Natural killer cell (primary cell): Measurements from ENCODE around the gene SNED1. TPM values are rescaled to one million over a fixed set of nuclear protein-coding genes. Genes with fewer than 3 reads are reported as not detected.

Experiments
- ATAC-seq, 3 donors: fragments of 150-1000 bp in 2 of 3; fragments of 200-7000 bp in 1 of 3; cut with Tn5 transposase; 1 replicate in 1 of 3; 2 replicates in 2 of 3; pipeline ENCODE4 v1.10.0; 2021; ENCODE audit warnings: mild to moderate bottlenecking in 2 of 3, moderate library complexity in 2 of 3
- DNase-seq, 2 donors: peaks; one replicate each; pipeline versions ENCODE4 v3.0.0 to v3.0.0-alpha.2; 2013 to 2021; ENCODE audit warnings: mixed read lengths in 1 of 2
- H3K27ac ChIP-seq: one replicate; pipeline ENCODE4 v1.5.1; 2013; ENCODE audit warnings: mild to moderate bottlenecking, low read length
- H3K27me3 ChIP-seq: one replicate; pipeline ENCODE4 v1.6.1; 2013; ENCODE audit warnings: low read length; ENCODE audit not compliant: control insufficient read depth, insufficient read depth
- H3K36me3 ChIP-seq: one replicate; pipeline ENCODE4 v1.6.1; 2013; ENCODE audit warnings: low read length; ENCODE audit not compliant: control insufficient read depth, insufficient read depth
- H3K4me1 ChIP-seq: one replicate; pipeline ENCODE4 v1.6.1; 2013; ENCODE audit warnings: low read length; ENCODE audit not compliant: control insufficient read depth, insufficient read depth
- H3K4me3 ChIP-seq: one replicate; pipeline ENCODE4 v1.5.1; 2013; ENCODE audit warnings: low read length
- H3K9me3 ChIP-seq: one replicate; pipeline ENCODE4 v1.6.1; 2013; ENCODE audit warnings: low read length; ENCODE audit not compliant: control insufficient read depth, insufficient read depth
- H3K27ac Mint-ChIP-seq, 2 donors: one replicate each; pipeline ENCODE4 v1.8.0; 2022; ENCODE audit warnings: mild to moderate bottlenecking in 2 of 2, mixed read lengths in 2 of 2, moderate library complexity in 1 of 2
- H3K27me3 Mint-ChIP-seq, 2 donors: one replicate each; pipeline ENCODE4 v1.8.0; 2022; ENCODE audit warnings: low read depth in 2 of 2, mixed read lengths in 2 of 2
- H3K36me3 Mint-ChIP-seq: one replicate; pipeline ENCODE4 v1.8.0; 2022; ENCODE audit warnings: mixed read lengths
- H3K4me1 Mint-ChIP-seq, 2 donors: one replicate each; pipeline ENCODE4 v1.8.0; 2022; ENCODE audit warnings: mixed read lengths in 2 of 2
- H3K4me3 Mint-ChIP-seq: one replicate; pipeline ENCODE4 v1.8.0; 2022; ENCODE audit warnings: mild to moderate bottlenecking, moderate library complexity, mixed read lengths
- H3K9me3 Mint-ChIP-seq, 2 donors: one replicate each; pipeline ENCODE4 v1.8.0; 2022; ENCODE audit warnings: mixed read lengths in 2 of 2
- WGBS: methylation state at CpG from one replicate; pipeline ENCODE4 v1.1.7; 2013; ENCODE audit warnings: missing lambda C conversion rate; ENCODE audit not compliant: insufficient coverage; 5-methylcytosine and 5-hydroxymethylcytosine counted together
- intact Hi-C: fragments of 100-400 bp; cut with micrococcal nuclease; formaldehyde crosslinking; loops from one replicate; pipeline ENCODE4 v1.14.2; 2022
- total RNA-seq, 4 donors: library from RNA; stranded (reverse); fragments of 120-200 nt in 1 of 4; gene quantifications; one replicate each; pipeline versions ENCODE4 v1.2.3 to v1.2.4, GENCODE V29; 2013 to 2022
- TF ChIP-seq, protein P1 (sequence below): fragments of 200-600 bp; IDR thresholded peaks from one replicate; pipeline ENCODE4 v1.8.0; 2022; ENCODE audit warnings: antibody characterized with exemption

SNED1 gene
- total RNA-seq, 3 donors from 2014 or later (not counting 1 experiment from before 2014, with no cell fraction given) = 0.97 to 4.9 (median 2.5) TPM

DNA sequence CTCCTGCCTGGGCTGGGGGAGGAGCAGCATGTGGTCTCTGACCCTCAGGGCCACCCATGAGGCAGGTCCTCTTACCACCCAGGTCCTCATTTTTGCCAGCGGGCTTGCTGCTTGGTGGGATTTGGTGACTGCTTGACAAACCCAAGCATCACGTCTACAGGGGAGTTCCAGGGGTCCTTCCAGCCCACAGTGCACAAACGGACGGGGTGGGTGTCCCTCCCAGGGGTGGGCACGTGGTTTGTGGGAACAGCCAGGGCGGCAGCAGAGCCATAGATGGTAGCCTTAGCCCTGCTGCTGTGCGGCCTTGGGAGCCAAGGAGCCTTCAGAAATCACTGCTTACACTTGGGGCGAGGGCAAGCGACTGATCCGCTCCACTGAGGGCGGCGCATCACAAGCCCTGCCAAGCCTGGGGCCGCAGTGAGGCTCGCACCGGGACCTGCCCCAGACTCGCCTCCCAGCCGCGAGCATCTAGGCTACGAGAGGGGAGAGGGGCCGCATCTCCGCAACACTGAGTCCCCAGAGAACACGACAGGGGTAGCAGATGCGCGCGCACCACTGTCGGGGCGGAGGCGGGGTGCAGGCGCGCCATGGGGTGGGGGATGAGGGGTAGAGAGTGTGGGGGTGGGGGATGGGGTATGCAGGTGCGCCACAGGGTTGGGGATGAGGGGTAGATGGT, 36.9 kb downstream of the SNED1 start:
- TF ChIP-seq, protein P1, sequence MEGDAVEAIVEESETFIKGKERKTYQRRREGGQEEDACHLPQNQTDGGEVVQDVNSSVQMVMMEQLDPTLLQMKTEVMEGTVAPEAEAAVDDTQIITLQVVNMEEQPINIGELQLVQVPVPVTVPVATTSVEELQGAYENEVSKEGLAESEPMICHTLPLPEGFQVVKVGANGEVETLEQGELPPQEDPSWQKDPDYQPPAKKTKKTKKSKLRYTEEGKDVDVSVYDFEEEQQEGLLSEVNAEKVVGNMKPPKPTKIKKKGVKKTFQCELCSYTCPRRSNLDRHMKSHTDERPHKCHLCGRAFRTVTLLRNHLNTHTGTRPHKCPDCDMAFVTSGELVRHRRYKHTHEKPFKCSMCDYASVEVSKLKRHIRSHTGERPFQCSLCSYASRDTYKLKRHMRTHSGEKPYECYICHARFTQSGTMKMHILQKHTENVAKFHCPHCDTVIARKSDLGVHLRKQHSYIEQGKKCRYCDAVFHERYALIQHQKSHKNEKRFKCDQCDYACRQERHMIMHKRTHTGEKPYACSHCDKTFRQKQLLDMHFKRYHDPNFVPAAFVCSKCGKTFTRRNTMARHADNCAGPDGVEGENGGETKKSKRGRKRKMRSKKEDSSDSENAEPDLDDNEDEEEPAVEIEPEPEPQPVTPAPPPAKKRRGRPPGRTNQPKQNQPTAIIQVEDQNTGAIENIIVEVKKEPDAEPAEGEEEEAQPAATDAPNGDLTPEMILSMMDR = no peak
- Mint-ChIP-seq H3K4me1 (no peaks in the 10 kb centered on the region), H3K27me3 (no peaks in the 10 kb centered on the region), H3K9me3 (no peaks in the 10 kb centered on the region), H3K36me3 (no peaks in the 10 kb centered on the region), H3K4me3 (peak overlapping the region; percentile 13), H3K27ac (no peak overlapping the region)
- Histone ChIP-seq H3K4me1 (peaks cover 21% of the 10 kb centered on the region), H3K9me3 (no peaks in the 10 kb centered on the region), H3K36me3 (no peaks in the 10 kb centered on the region), H3K27ac (no peak overlapping the region), H3K4me3 (no peak overlapping the region), H3K27me3 (no peaks in the 10 kb centered on the region)
- no peak for ATAC-seq
- intact Hi-C loops = no loop called here
- 82% methylated on average over 31 of the region's 31 CpGs for WGBS
- DNase-seq = peak in 1 of 2 donors; percentile 79

DNA sequence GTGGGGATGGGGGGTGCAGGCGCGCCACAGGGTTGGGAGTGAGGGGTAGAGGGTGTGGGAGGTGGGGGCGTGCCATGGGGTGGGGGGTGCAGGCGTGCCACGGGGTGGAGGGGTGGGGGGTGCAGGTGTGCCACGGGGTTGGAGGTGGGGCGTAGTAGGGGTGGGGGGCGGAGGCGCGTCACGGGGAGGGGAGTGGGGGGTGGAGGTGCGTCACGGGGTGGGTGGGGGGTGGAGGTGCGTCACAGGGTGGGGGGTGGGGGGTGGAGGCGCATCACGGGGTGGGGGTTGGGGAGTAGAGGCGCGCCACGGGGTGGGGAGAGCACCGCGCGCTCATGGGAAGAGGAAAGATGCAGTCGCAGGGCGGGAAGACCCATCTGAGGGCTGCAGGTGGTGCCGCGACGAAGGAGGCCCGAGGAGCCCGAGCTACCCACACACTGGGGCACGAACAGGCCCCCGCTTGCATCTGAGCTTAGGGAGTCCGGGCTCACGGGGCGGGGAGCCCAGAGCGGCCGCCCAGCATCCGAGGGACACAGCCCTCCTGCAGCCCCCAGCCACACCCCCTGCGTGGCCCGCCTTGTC, 37.5 kb downstream of the SNED1 start:
- Mint-ChIP-seq H3K9me3 (no peaks in the 10 kb centered on the region), H3K4me3 (peak overlapping the region; percentile 65), H3K27me3 (no peaks in the 10 kb centered on the region), H3K4me1 (no peaks in the 10 kb centered on the region), H3K36me3 (no peaks in the 10 kb centered on the region), H3K27ac (no peak overlapping the region)
- H3K27me3 ChIP-seq = no peaks in the 10 kb centered on the region
- H3K9me3 ChIP-seq = no peaks in the 10 kb centered on the region
- no peak overlapping the region for H3K27ac ChIP-seq
- WGBS = 23% methylated on average over 23 of the region's 39 CpGs
- TF ChIP-seq, protein P1 = no peak
- no peaks in the 10 kb centered on the region for H3K36me3 ChIP-seq
- H3K4me3 ChIP-seq = peak overlapping the region; percentile 47
- peaks cover 21% of the 10 kb centered on the region for H3K4me1 ChIP-seq
- peak; percentile 29 to 62 (median 45) for ATAC-seq
- peak in 1 of 2 donors; percentile 84 for DNase-seq
- intact Hi-C loops = no loop called here

DNA sequence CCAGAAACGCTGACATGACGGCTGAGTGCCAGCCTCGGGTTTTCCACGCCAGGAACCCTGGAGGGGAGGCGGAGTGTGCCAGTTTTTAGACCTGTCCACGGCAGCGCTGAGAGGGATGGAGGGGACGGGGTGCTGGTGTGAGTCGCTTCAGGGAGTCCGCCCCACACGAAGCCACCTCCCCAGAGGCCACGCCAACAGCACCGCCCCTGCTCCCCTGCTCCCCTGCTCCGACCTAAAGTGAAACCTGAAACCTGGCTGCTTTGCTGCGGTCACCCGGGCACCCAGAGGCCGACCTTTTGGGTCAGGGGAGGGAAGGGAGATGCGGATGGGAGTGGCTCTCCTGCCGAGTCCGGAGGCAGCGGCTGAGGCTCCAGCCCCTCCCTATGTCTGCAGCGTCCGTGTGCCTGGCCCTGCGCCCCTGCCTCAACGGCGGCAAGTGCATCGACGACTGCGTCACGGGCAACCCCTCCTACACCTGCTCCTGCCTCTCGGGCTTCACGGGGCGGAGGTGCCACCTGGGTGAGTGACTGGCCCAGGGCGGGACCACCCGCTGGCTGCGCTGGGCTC, 38.1 kb downstream of the SNED1 start:
- intact Hi-C loops = no loop called here
- Histone ChIP-seq H3K4me1 (peaks cover 21% of the 10 kb centered on the region), H3K4me3 (peak overlapping the region; percentile 47), H3K27me3 (no peaks in the 10 kb centered on the region), H3K27ac (peak overlapping the region; percentile 11), H3K36me3 (no peaks in the 10 kb centered on the region), H3K9me3 (no peaks in the 10 kb centered on the region)
- no peaks in the 10 kb centered on the region for H3K9me3 Mint-ChIP-seq
- ATAC-seq = peak; percentile 69 to 84 (median 72)
- TF ChIP-seq, protein P1 = no peak
- no peaks in the 10 kb centered on the region for H3K27me3 Mint-ChIP-seq
- 46% methylated on average over 36 of the region's 36 CpGs for WGBS
- no peak overlapping the region for H3K27ac Mint-ChIP-seq
- H3K4me3 Mint-ChIP-seq = peak overlapping the region; percentile 65
- no peaks in the 10 kb centered on the region for H3K4me1 Mint-ChIP-seq
- no peaks in the 10 kb centered on the region for H3K36me3 Mint-ChIP-seq
- peak in 1 of 2 donors; percentile 76 for DNase-seq
